K562 (cell line): Measurements from ENCODE around the gene LIMS2. TPM values are rescaled to one million over a fixed set of nuclear protein-coding genes. Genes with fewer than 3 reads are reported as not detected.

ENCODE experiments used
- ATAC-seq: fragments of 200-7000 bp; cut with Tn5 transposase; 3 replicates; pipeline ENCODE4 v1.9.1; 2020; ENCODE audit warnings: moderate library complexity
- BruUV-seq: library from RNA; stranded (reverse); fragments of 400-500 nt; replicated peaks from 2 replicates; lab custom pipeline; 2021; lab: Mats Ljungman, UMichigan
- CTCF ChIA-PET: fragments of 300-600 bp; formaldehyde crosslinking; extraction: SDS; loops from one replicate; lab custom pipeline; 2021; ENCODE audit warnings: low intra/inter-chr PET ratio; lab: Yijun Ruan, JAX
- POLR2A ChIA-PET: fragments of 300-600, 350-650 bp; sonication (Branson Sonifier 250); formaldehyde crosslinking; extraction: SDS; loops from one replicate; lab custom pipeline; 2021; ENCODE audit warnings: antibody characterized with exemption, inconsistent platforms; lab: Yijun Ruan, JAX
- DNase-seq, 4 experiments: peaks; one replicate each; pipeline versions ENCODE4 v3.0.0 to v3.0.0-alpha.2; 2011 to 2018; ENCODE audit warnings: low spot score in 3 of 4, mixed read lengths in 3 of 4; ENCODE audit errors: extremely low read depth in 1 of 4
- FAIRE-seq: peaks from 2 replicates; lab custom pipeline; 2011; peaks lifted over from hg19 to GRCh38; lab: Jason Lieb, UNC
- H2AFZ ChIP-seq: 2 replicates; pipeline ENCODE4 v1.6.0; 2011; ENCODE audit warnings: low read depth, low read length, control low read depth, inconsistent platforms
- H3K27ac ChIP-seq: fragments of 200-600 bp; 3 replicates; pipeline ENCODE4 v1.8.0; 2011; ENCODE audit warnings: low read depth, mild to moderate bottlenecking, control low read depth, inconsistent platforms, low read length, moderate library complexity, mixed read lengths; ENCODE audit errors: extremely low read depth
- H3K27me3 ChIP-seq, 2 experiments: fragments of 300-600 bp in 1 of 2; 2 replicates in 1 of 2; 3 replicates in 1 of 2; pipeline versions ENCODE4 v1.6.0 to v1.8.0; 2011; ENCODE audit warnings: inconsistent platforms in 2 of 2, low read length in 2 of 2, mild to moderate bottlenecking in 1 of 2, mixed read lengths in 1 of 2, moderate library complexity in 1 of 2; ENCODE audit not compliant: control insufficient read depth in 2 of 2, insufficient read depth in 2 of 2
- H3K36me3 ChIP-seq: fragments of 300-600 bp; 3 replicates; pipeline ENCODE4 v1.8.0; 2011; ENCODE audit warnings: mild to moderate bottlenecking, low read length, inconsistent platforms; ENCODE audit not compliant: control insufficient read depth, insufficient read depth
- H3K4me1 ChIP-seq, 2 experiments: fragments of 200-600 bp in 1 of 2; replicated peaks in 1 of 2; 2 replicates in 1 of 2; 3 replicates in 1 of 2; pipeline versions ENCODE4 v1.5.1 to v1.8.0; 2011; ENCODE audit warnings: inconsistent platforms in 2 of 2, low read length in 2 of 2, mild to moderate bottlenecking in 1 of 2, mixed read lengths in 1 of 2, moderate library complexity in 1 of 2; ENCODE audit not compliant: control insufficient read depth in 2 of 2, insufficient read depth in 2 of 2
- H3K4me2 ChIP-seq: 2 replicates; pipeline ENCODE4 v1.6.1; 2011; ENCODE audit warnings: low read length, control low read depth, inconsistent platforms, mixed read lengths; ENCODE audit not compliant: insufficient read depth
- H3K4me3 ChIP-seq: fragments of 200-600 bp; sonication (generic), shearing (Covaris generic); 2 replicates; pipeline ENCODE4 v1.5.1; 2016; ENCODE audit warnings: control low read depth, inconsistent platforms
- H3K79me2 ChIP-seq: fragments of 200-600 bp; 3 replicates; pipeline ENCODE4 v1.8.0; 2011; ENCODE audit warnings: low read length, inconsistent platforms; ENCODE audit not compliant: control insufficient read depth, insufficient read depth
- H3K9ac ChIP-seq, 2 experiments: 2 replicates each; pipeline versions ENCODE4 v1.6.0 to v1.6.1; 2011; ENCODE audit warnings: low read depth in 2 of 2, low read length in 2 of 2, control low read depth in 1 of 2, inconsistent platforms in 1 of 2, mild to moderate bottlenecking in 1 of 2, mixed read lengths in 1 of 2; ENCODE audit not compliant: insufficient read depth in 1 of 2
- H3K9me1 ChIP-seq: one replicate; pipeline ENCODE4 v1.6.0; 2011; ENCODE audit warnings: inconsistent platforms, mild to moderate bottlenecking, low read length, moderate library complexity; ENCODE audit not compliant: control insufficient read depth, insufficient read depth
- H3K9me3 ChIP-seq: replicated peaks from 2 replicates; pipeline ENCODE4 v1.5.1; 2011; ENCODE audit warnings: low read depth, low read length, inconsistent platforms; ENCODE audit not compliant: control insufficient read depth, insufficient read depth
- H4K20me1 ChIP-seq: replicated peaks from 2 replicates; pipeline ENCODE4 v1.6.1; 2011; ENCODE audit warnings: low read length, inconsistent platforms, mixed read lengths; ENCODE audit not compliant: control insufficient read depth, insufficient read depth
- ARNT ChIP-seq, 2 experiments: fragments of 450-650 bp; IDR thresholded peaks; 2 replicates each; pipeline ENCODE4 v1.6.1; 2016; ENCODE audit warnings: mild to moderate bottlenecking in 1 of 2
- BMI1 ChIP-seq: fragments of 150-350 bp; IDR thresholded peaks from 2 replicates; pipeline ENCODE4 v1.6.1; 2014; ENCODE audit warnings: low read length
- EHMT2 ChIP-seq: fragments of 450-650 bp; IDR thresholded peaks from 2 replicates; pipeline ENCODE4 v1.6.1; 2018; ENCODE audit warnings: antibody characterized with exemption
- ELF2 ChIP-seq: fragments of 250-450 bp; sonication (Bioruptor Pico); IDR thresholded peaks from 2 replicates; pipeline ENCODE4 v1.5.0; 2021; ENCODE audit warnings: mild to moderate bottlenecking
- FOXK1 ChIP-seq: sonication (generic); formaldehyde crosslinking; IDR thresholded peaks from 2 replicates; pipeline ENCODE4 v1.8.0; 2022; ENCODE audit warnings: missing genetic modification reagents, mild to moderate bottlenecking, borderline replicate concordance
- HMGN3 ChIP-seq: IDR thresholded peaks from 2 replicates; pipeline ENCODE4 v1.6.1; 2011; ENCODE audit warnings: borderline replicate concordance, low read depth, mild to moderate bottlenecking, mixed read lengths, low read length; ENCODE audit not compliant: insufficient read length; ENCODE audit errors: extremely low read depth
- KDM5B ChIP-seq: fragments of 200-600 bp; sonication (generic); IDR thresholded peaks from 2 replicates; pipeline ENCODE4 v1.6.1; 2012; ENCODE audit warnings: low read depth, mild to moderate bottlenecking, moderate library complexity, low read length, control low read depth, inconsistent platforms; ENCODE audit not compliant: insufficient replicate concordance
- KLF10 ChIP-seq: fragments of 250-450 bp; sonication (Bioruptor Pico); IDR thresholded peaks from 2 replicates; pipeline ENCODE4 v1.6.1; 2021; ENCODE audit warnings: matching md5 sums
- POLR2AphosphoS5 ChIP-seq: IDR thresholded peaks from 2 replicates; pipeline ENCODE4 v1.6.1; 2011; ENCODE audit warnings: mild to moderate bottlenecking, low read depth, low read length, moderate library complexity; ENCODE audit not compliant: control insufficient read depth, insufficient read depth
- RAD21 ChIP-seq, 2 experiments: fragments of 250-450 bp in 1 of 2; fragments of 450-650 bp in 1 of 2; sonication (Bioruptor Pico) in 1 of 2; formaldehyde crosslinking in 1 of 2; IDR thresholded peaks in 1 of 2; conservative IDR thresholded peaks in 1 of 2; 2 replicates each; pipeline versions ENCODE4 v1.4.0 to v1.8.0; 2020 to 2022; ENCODE audit warnings: mild to moderate bottlenecking in 2 of 2, moderate library complexity in 1 of 2
- ZNF263 ChIP-seq: sonication (generic); formaldehyde crosslinking; IDR thresholded peaks from 2 replicates; pipeline ENCODE4 v1.8.0; 2022; ENCODE audit warnings: mild to moderate bottlenecking, missing genetic modification reagents, borderline replicate concordance
- ZNF347 ChIP-seq: fragments of 450-650 bp; formaldehyde crosslinking; IDR thresholded peaks from 2 replicates; pipeline ENCODE4 v1.4.0; 2020; ENCODE audit warnings: low read depth, mild to moderate bottlenecking, moderate library complexity
- ZNF384 ChIP-seq: IDR thresholded peaks from 2 replicates; pipeline ENCODE4 v1.6.1; 2012; ENCODE audit warnings: low read depth, low read length, improper control_type of control experiment
- WGBS: fragments of 100-300 bp; shearing (Covaris generic); methylation state at CpG from one replicate; pipeline ENCODE4 v1.1.6; 2016; ENCODE audit warnings: low coverage, mixed read lengths; ENCODE audit not compliant: insufficient coverage; ENCODE audit errors: missing lambda C conversion rate; 5-methylcytosine and 5-hydroxymethylcytosine counted together
- in situ Hi-C: fragments of 300-500 bp; cut with MboI; formaldehyde crosslinking; loops from 4 replicates; pipeline ENCODE4 v1.15.0; 2018; ENCODE audit warnings: inconsistent platforms, mixed read lengths
- intact Hi-C: fragments of 100-400 bp; cut with micrococcal nuclease; formaldehyde crosslinking; loops from 2 replicates; pipeline ENCODE4 v1.14.2; 2022
- polyA plus RNA-seq, 8 experiments: library from polyadenylated mRNA; depleted of rRNA in 4 of 8; stranded (reverse) in 5 of 8; unstranded in 3 of 8; fragments of >200 nt; fragmentation: Nextera tagmentation in 2 of 8; fragmentation: Illumina TruSeq in 1 of 8; extraction: Ambion mirVana in 2 of 8; extraction: Trizol in 1 of 8; gene quantifications; 2 replicates each; pipeline versions ENCODE4 v1.2.1 to v1.2.3, GENCODE V29; 2011 to 2014; ENCODE audit warnings: inconsistent platforms in 1 of 8, missing spikeins in 1 of 8
- total RNA-seq, 7 experiments: library from RNA; depleted of rRNA in 6 of 7; stranded (reverse); fragments of >200 nt in 6 of 7; fragmentation: Illumina TruSeq in 2 of 7; extraction: Trizol in 2 of 7; gene quantifications; 2 replicates each; pipeline versions ENCODE4 v1.2.1 to v1.2.3, GENCODE V29; 2011 to 2021; ENCODE audit warnings: low replicate concordance in 1 of 7
- TF ChIP-seq, protein P1 (sequence below): sonication (generic); formaldehyde crosslinking; IDR thresholded peaks from 2 replicates; pipeline ENCODE4 v1.8.1; 2023; ENCODE audit warnings: mild to moderate bottlenecking, missing genetic modification reagents
- TF ChIP-seq, protein P2 (sequence below), 2 experiments: IDR thresholded peaks in 1 of 2; conservative IDR thresholded peaks in 1 of 2; 2 replicates each; pipeline ENCODE4 v1.6.1; 2016; ENCODE audit warnings: low read depth in 2 of 2, mild to moderate bottlenecking in 1 of 2, missing compliant biosample characterization in 1 of 2, missing genetic modification characterization in 1 of 2, moderate library complexity in 1 of 2
- TF ChIP-seq, protein P3 (sequence below): sonication (generic); formaldehyde crosslinking; IDR thresholded peaks from 2 replicates; pipeline ENCODE4 v1.4.0; 2020; ENCODE audit warnings: mild to moderate bottlenecking, missing genetic modification reagents

The LIMS2 gene
- total and polyA plus RNA-seq, 9 of the 15 experiments (the other 6 are each of a cell fraction or from before 2014, with no cell fraction given): 0.04 to 0.22 TPM; not detected in 7

DNA sequence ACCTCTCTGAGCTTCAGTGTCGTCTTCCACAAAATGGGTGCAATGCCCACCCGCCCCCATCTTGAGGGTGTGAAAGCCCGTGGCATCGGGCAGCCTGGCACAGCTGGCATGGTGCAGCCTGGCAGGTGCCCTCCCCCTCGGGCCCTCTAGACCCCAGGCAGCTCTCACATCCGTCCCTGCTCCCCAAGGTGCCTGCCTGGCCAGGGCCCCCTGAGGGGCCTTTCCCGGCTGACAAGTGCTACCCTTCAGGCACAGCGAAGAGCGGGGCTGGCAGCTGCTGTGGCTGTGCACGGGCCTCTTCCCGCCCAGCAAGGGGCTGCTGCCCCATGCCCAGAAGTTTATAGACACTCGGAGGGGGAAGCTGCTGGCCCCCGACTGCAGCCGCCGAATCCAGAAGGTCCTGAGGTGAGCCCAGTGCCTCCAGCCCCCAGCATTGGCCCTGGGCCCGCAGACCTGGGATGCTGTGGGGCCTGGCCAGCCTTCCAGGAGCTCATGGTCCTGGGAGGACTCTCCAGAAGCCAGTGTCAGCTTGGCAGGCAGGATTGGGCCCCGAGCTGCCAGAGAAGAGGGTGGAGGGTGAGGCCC, 43.2 kb downstream of the LIMS2 start:
- ATAC-seq: no peak
- H3K4me1 ChIP-seq: peaks cover 2 to 62% of the 10 kb centered on the region in 2 experiments; a peak in 3 of 5 replicates
- TF ChIP-seq EHMT2 (no peak), KLF10 (CRISPR knock-in tag) (no peak), POLR2AphosphoS5 (no peak), ARNT (IDR thresholded peaks at IDR 0.05) (no peak), ZNF263 (CRISPR knock-in tag) (no peak), BMI1 (no peak), RAD21 (CRISPR knock-in tag; conservative IDR thresholded peaks at IDR 0.05 in 1 of 2, IDR thresholded peaks at IDR 0.05 in 1 of 2) (no peak), ZNF347 (CRISPR knock-in tag) (no peak), ZNF384 (no peak), ELF2 (no peak), HMGN3 (no peak), KDM5B (no peak), FOXK1 (CRISPR knock-in tag) (no peak)
- TF ChIP-seq, protein P1, sequence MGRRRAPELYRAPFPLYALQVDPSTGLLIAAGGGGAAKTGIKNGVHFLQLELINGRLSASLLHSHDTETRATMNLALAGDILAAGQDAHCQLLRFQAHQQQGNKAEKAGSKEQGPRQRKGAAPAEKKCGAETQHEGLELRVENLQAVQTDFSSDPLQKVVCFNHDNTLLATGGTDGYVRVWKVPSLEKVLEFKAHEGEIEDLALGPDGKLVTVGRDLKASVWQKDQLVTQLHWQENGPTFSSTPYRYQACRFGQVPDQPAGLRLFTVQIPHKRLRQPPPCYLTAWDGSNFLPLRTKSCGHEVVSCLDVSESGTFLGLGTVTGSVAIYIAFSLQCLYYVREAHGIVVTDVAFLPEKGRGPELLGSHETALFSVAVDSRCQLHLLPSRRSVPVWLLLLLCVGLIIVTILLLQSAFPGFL (CRISPR knock-in tag): no peak
- TF ChIP-seq, protein P2, sequence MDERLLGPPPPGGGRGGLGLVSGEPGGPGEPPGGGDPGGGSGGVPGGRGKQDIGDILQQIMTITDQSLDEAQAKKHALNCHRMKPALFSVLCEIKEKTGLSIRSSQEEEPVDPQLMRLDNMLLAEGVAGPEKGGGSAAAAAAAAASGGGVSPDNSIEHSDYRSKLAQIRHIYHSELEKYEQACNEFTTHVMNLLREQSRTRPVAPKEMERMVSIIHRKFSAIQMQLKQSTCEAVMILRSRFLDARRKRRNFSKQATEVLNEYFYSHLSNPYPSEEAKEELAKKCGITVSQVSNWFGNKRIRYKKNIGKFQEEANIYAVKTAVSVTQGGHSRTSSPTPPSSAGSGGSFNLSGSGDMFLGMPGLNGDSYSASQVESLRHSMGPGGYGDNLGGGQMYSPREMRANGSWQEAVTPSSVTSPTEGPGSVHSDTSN (CRISPR knock-in tag; IDR thresholded peaks at IDR 0.05; ENCODE audit: low read depth): no peak
- TF ChIP-seq, protein P2 (tag; conservative IDR thresholded peaks at IDR 0.05; ENCODE audit: low read depth): no peak
- TF ChIP-seq, protein P3, sequence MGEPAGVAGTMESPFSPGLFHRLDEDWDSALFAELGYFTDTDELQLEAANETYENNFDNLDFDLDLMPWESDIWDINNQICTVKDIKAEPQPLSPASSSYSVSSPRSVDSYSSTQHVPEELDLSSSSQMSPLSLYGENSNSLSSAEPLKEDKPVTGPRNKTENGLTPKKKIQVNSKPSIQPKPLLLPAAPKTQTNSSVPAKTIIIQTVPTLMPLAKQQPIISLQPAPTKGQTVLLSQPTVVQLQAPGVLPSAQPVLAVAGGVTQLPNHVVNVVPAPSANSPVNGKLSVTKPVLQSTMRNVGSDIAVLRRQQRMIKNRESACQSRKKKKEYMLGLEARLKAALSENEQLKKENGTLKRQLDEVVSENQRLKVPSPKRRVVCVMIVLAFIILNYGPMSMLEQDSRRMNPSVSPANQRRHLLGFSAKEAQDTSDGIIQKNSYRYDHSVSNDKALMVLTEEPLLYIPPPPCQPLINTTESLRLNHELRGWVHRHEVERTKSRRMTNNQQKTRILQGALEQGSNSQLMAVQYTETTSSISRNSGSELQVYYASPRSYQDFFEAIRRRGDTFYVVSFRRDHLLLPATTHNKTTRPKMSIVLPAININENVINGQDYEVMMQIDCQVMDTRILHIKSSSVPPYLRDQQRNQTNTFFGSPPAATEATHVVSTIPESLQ: no peak

More for the DNA sequence above, 43.2 kb downstream of the LIMS2 start:
- Histone ChIP-seq H3K9me3 (no peaks in the 10 kb centered on the region), H3K79me2 (no peaks in the 10 kb centered on the region), H3K27ac (no peak overlapping the region), H3K27me3 (peaks cover 16 to 69% of the 10 kb centered on the region in 2 experiments; a peak in 4 of 5 replicates), H2AFZ (no peak overlapping the region), H3K9ac (no peak overlapping the region), H3K36me3 (no peaks in the 10 kb centered on the region), H4K20me1 (peaks cover 4% of the 10 kb centered on the region; the same call in 1 of the 2 replicates), H3K4me2 (no peak overlapping the region), H3K9me1 (no peaks in the 10 kb centered on the region), H3K4me3 (no peak overlapping the region)
- no peak for DNase-seq
- ChIA-PET POLR2A (interaction anchor here (1.1 to 1.3 kb wide), 2 partner anchors 11 to 64 kb away, joined by 3 to 6 read pairs; no protein-coding TSS in a partner anchor), CTCF (no interaction called here)
- no peak for FAIRE-seq
- no TSS peak for BruUV-seq
- WGBS: 12% methylated on average over 17 of the region's 17 CpGs
- in situ Hi-C loops (no loop called here), intact Hi-C loops (no loop called here)
